H9 (cell line): ENCODE results near the gene INPP4A. TPM values are rescaled to one million over a fixed set of nuclear protein-coding genes. Genes with fewer than 3 reads are reported as not detected.

Source experiments
- DNase-seq: peaks from one replicate; pipeline ENCODE4 v3.0.0-alpha.2; 2017
- H2AFZ ChIP-seq: one replicate; pipeline ENCODE4 v1.6.1; 2013; ENCODE audit warnings: mild to moderate bottlenecking, low read length, control low read depth, moderate library complexity
- H2AK5ac ChIP-seq: 2 replicates; pipeline ENCODE4 v1.6.1; 2013; ENCODE audit warnings: low read length, control low read depth, mixed read lengths; ENCODE audit not compliant: insufficient read length
- H2BK120ac ChIP-seq: one replicate; pipeline ENCODE4 v1.6.1; 2013; ENCODE audit warnings: low read depth, mild to moderate bottlenecking, low read length, control low read depth, inconsistent platforms; ENCODE audit not compliant: poor library complexity, severe bottlenecking
- H2BK12ac ChIP-seq: 2 replicates; pipeline ENCODE4 v1.6.1; 2013; ENCODE audit warnings: low read length, control low read depth, mixed read lengths, low read depth; ENCODE audit not compliant: insufficient read length
- H2BK15ac ChIP-seq: 2 replicates; pipeline ENCODE4 v1.6.1; 2013; ENCODE audit warnings: low read depth, low read length, control low read depth
- H2BK20ac ChIP-seq: one replicate; pipeline ENCODE4 v1.6.1; 2013; ENCODE audit warnings: low read depth, mild to moderate bottlenecking, low read length, control low read depth, inconsistent platforms; ENCODE audit not compliant: poor library complexity, severe bottlenecking
- H2BK5ac ChIP-seq: 2 replicates; pipeline ENCODE4 v1.6.1; 2013; ENCODE audit warnings: low read length, control low read depth, mixed read lengths; ENCODE audit not compliant: insufficient read length
- H3K14ac ChIP-seq: 2 replicates; pipeline ENCODE4 v1.6.1; 2013; ENCODE audit warnings: low read length, control low read depth; ENCODE audit not compliant: insufficient read depth
- H3K18ac ChIP-seq: 2 replicates; pipeline ENCODE4 v1.6.1; 2013; ENCODE audit warnings: low read depth, mild to moderate bottlenecking, mixed read lengths, low read length, control low read depth; ENCODE audit not compliant: insufficient read length
- H3K23ac ChIP-seq: 2 replicates; pipeline ENCODE4 v1.6.1; 2013; ENCODE audit warnings: low read length, control low read depth, mixed read lengths, low read depth; ENCODE audit not compliant: insufficient read length
- H3K23me2 ChIP-seq: 2 replicates; pipeline ENCODE4 v1.6.1; 2013; ENCODE audit warnings: low read depth, mild to moderate bottlenecking, mixed read lengths, low read length, control low read depth; ENCODE audit not compliant: insufficient read length, poor library complexity, severe bottlenecking
- H3K27ac ChIP-seq: 2 replicates; pipeline ENCODE4 v1.5.1; 2013; ENCODE audit warnings: low read length, control low read depth, mixed read lengths, low read depth; ENCODE audit not compliant: insufficient read length
- H3K27me3 ChIP-seq: 2 replicates; pipeline ENCODE4 v1.6.1; 2013; ENCODE audit warnings: low read length, control low read depth, inconsistent platforms; ENCODE audit not compliant: insufficient read depth
- H3K4ac ChIP-seq: 2 replicates; pipeline ENCODE4 v1.6.1; 2013; ENCODE audit warnings: low read depth, mild to moderate bottlenecking, control low read depth, inconsistent platforms, low read length, moderate library complexity
- H3K4me1 ChIP-seq: 2 replicates; pipeline ENCODE4 v1.6.1; 2013; ENCODE audit warnings: low read length, control low read depth, inconsistent platforms; ENCODE audit not compliant: insufficient read depth
- H3K4me2 ChIP-seq: 2 replicates; pipeline ENCODE4 v1.6.1; 2013; ENCODE audit warnings: low read length, control low read depth, mixed read lengths; ENCODE audit not compliant: insufficient read length, insufficient read depth
- H3K56ac ChIP-seq: 2 replicates; pipeline ENCODE4 v1.6.1; 2013; ENCODE audit warnings: low read depth, mild to moderate bottlenecking, mixed read lengths, low read length, control low read depth; ENCODE audit not compliant: insufficient read length
- H3K79me1 ChIP-seq: 2 replicates; pipeline ENCODE4 v1.6.1; 2013; ENCODE audit warnings: low read depth, mild to moderate bottlenecking, moderate library complexity, low read length, control low read depth, inconsistent platforms; ENCODE audit not compliant: insufficient read depth, poor library complexity, severe bottlenecking
- H3K79me2 ChIP-seq: 2 replicates; pipeline ENCODE4 v1.6.1; 2013; ENCODE audit warnings: low read length, control low read depth, inconsistent platforms; ENCODE audit not compliant: insufficient read depth
- H3K9ac ChIP-seq: 2 replicates; pipeline ENCODE4 v1.6.1; 2013; ENCODE audit warnings: low read length, control low read depth, mixed read lengths; ENCODE audit not compliant: insufficient read length; ENCODE audit errors: extremely low read depth
- H3K9me3 ChIP-seq: one replicate; pipeline ENCODE4 v1.6.1; 2013; ENCODE audit warnings: low read depth, low read length, inconsistent platforms; ENCODE audit not compliant: control insufficient read depth
- H3T11ph ChIP-seq: one replicate; pipeline ENCODE4 v1.6.1; 2013; ENCODE audit warnings: mild to moderate bottlenecking, low read length, control low read depth, inconsistent platforms
- H4K20me1 ChIP-seq: one replicate; pipeline ENCODE4 v1.6.1; 2013; ENCODE audit not compliant: control insufficient read depth, insufficient read length, insufficient read depth
- H4K5ac ChIP-seq: 2 replicates; pipeline ENCODE4 v1.6.1; 2013; ENCODE audit warnings: low read depth, mild to moderate bottlenecking, mixed read lengths, low read length, control low read depth; ENCODE audit not compliant: insufficient read length
- H4K8ac ChIP-seq: replicated peaks from 2 replicates; pipeline ENCODE4 v1.6.1; 2013; ENCODE audit warnings: low read length, control low read depth, mixed read lengths, low read depth; ENCODE audit not compliant: insufficient read length
- H4K91ac ChIP-seq: 2 replicates; pipeline ENCODE4 v1.6.1; 2013; ENCODE audit warnings: low read depth, mild to moderate bottlenecking, moderate library complexity, mixed read lengths, low read length, control low read depth; ENCODE audit not compliant: insufficient read length
- H3K27ac Mint-ChIP-seq, 3 experiments: 2 replicates in 2 of 3; 3 replicates in 1 of 3; pipeline ENCODE4 v1.8.0; 2020 to 2021; ENCODE audit warnings: mixed read lengths in 3 of 3, mild to moderate bottlenecking in 1 of 3, moderate library complexity in 1 of 3
- H3K27me3 Mint-ChIP-seq: 2 replicates; pipeline ENCODE4 v1.8.0; 2021; ENCODE audit warnings: low read depth, mild to moderate bottlenecking, moderate library complexity, mixed read lengths
- H3K36me3 Mint-ChIP-seq, 3 experiments: 2 replicates in 2 of 3; 3 replicates in 1 of 3; pipeline ENCODE4 v1.8.0; 2020 to 2021; ENCODE audit warnings: low read depth in 3 of 3, mixed read lengths in 3 of 3; ENCODE audit not compliant: insufficient read depth in 1 of 3
- H3K4me1 Mint-ChIP-seq, 2 experiments: 2 replicates each; pipeline ENCODE4 v1.8.0; 2020; ENCODE audit warnings: mixed read lengths in 2 of 2
- H3K4me3 Mint-ChIP-seq, 2 experiments: 2 replicates in 1 of 2; 3 replicates in 1 of 2; pipeline ENCODE4 v1.8.0; 2020 to 2021; ENCODE audit warnings: mild to moderate bottlenecking in 2 of 2, mixed read lengths in 2 of 2, moderate library complexity in 1 of 2
- H3K9me3 Mint-ChIP-seq, 2 experiments: 2 replicates in 1 of 2; 3 replicates in 1 of 2; pipeline ENCODE4 v1.8.0; 2020; ENCODE audit warnings: mild to moderate bottlenecking in 2 of 2, mixed read lengths in 2 of 2, moderate library complexity in 1 of 2
- CTCF ChIP-seq: fragments of 200-600 bp; sonication (generic); conservative IDR thresholded peaks from 3 replicates; pipeline ENCODE4 v1.8.0; 2021; ENCODE audit warnings: antibody characterized with exemption, mild to moderate bottlenecking
- WGBS: extraction: QIAGEN DNeasy Blood & Tissue Kit; methylation state at CpG from one replicate; pipeline ENCODE4 v1.1.7; 2013; ENCODE audit warnings: missing lambda C conversion rate, low lambda C conversion rate, mixed read lengths; ENCODE audit not compliant: insufficient read length; ENCODE audit errors: extremely low coverage; 5-methylcytosine and 5-hydroxymethylcytosine counted together
- total RNA-seq: library from RNA; stranded (reverse); gene quantifications from 2 replicates; pipeline ENCODE4 v1.2.1, GENCODE V29; 2021

The INPP4A gene
- total RNA-seq, 1 experiment from 2014 or later, result 55.2 TPM

GRCh38 chr2:98550165-98550564 is 105.5 kb downstream of the INPP4A start:
- no peak overlapping the region for H3T11ph ChIP-seq

More at GRCh38 chr2:98550165-98550564, 105.5 kb downstream of the INPP4A start:
- no peaks in the 10 kb centered on the region for H3K23me2 ChIP-seq
- H3K36me3 Mint-ChIP-seq, result peaks cover 24 to 80% (median 56%) of the 10 kb centered on the region in 3 experiments
- no peak overlapping the region for H2BK120ac ChIP-seq
- H4K20me1 ChIP-seq, result no peaks in the 10 kb centered on the region
- no peaks in the 10 kb centered on the region for H3K79me2 ChIP-seq
- H3K23ac ChIP-seq, result no peak overlapping the region
- no peaks in the 10 kb centered on the region for H3K79me1 ChIP-seq
- H2BK15ac ChIP-seq, result no peak overlapping the region
- H3K18ac ChIP-seq, result no peak overlapping the region
- no peak overlapping the region for H2AK5ac ChIP-seq
- no peak overlapping the region for H3K27ac ChIP-seq
- H2BK5ac ChIP-seq, result no peak overlapping the region
- H2BK20ac ChIP-seq, result no peak overlapping the region
- no peak for DNase-seq
- no peak overlapping the region for H3K4me2 ChIP-seq
- H3K27ac Mint-ChIP-seq, result no peak overlapping the region; a peak in 1 of 7 replicates
- H3K4me1 ChIP-seq, result no peaks in the 10 kb centered on the region
- no peak overlapping the region for H2AFZ ChIP-seq
- no peak for TF ChIP-seq CTCF
- H3K14ac ChIP-seq, result no peak overlapping the region
- H3K4me1 Mint-ChIP-seq, result no peaks in the 10 kb centered on the region
- no peaks in the 10 kb centered on the region for H3K9me3 ChIP-seq
- no peaks in the 10 kb centered on the region for H3K27me3 ChIP-seq
- H3K9me3 Mint-ChIP-seq, result no peaks in the 10 kb centered on the region
- H4K8ac ChIP-seq, result no peak overlapping the region
- no peak overlapping the region for H3K9ac ChIP-seq
- no CpG with 5 or more reads among the region's 4 CpGs for WGBS
- no peak overlapping the region for H3K4ac ChIP-seq
- no peak overlapping the region for H3K4me3 Mint-ChIP-seq
- H4K91ac ChIP-seq, result no peak overlapping the region
- H3K56ac ChIP-seq, result no peak overlapping the region
- H4K5ac ChIP-seq, result no peak overlapping the region
- H2BK12ac ChIP-seq, result no peak overlapping the region
- H3K27me3 Mint-ChIP-seq, result no peaks in the 10 kb centered on the region
